Activated effector memory CD4-positive, alpha-beta T cell treated with Interleukin-2 at 50 U/mL for 16 hours (primary cell): ENCODE data around the gene TBCD.

Experiments used
- DNase-seq: peaks from one replicate; pipeline ENCODE4 v3.0.0-alpha.2; 2020

TBCD gene

GRCh38 chr17:82812601-82813000 is 60.7 kb downstream of the TBCD start:
- DNase-seq: no peak

DNA sequence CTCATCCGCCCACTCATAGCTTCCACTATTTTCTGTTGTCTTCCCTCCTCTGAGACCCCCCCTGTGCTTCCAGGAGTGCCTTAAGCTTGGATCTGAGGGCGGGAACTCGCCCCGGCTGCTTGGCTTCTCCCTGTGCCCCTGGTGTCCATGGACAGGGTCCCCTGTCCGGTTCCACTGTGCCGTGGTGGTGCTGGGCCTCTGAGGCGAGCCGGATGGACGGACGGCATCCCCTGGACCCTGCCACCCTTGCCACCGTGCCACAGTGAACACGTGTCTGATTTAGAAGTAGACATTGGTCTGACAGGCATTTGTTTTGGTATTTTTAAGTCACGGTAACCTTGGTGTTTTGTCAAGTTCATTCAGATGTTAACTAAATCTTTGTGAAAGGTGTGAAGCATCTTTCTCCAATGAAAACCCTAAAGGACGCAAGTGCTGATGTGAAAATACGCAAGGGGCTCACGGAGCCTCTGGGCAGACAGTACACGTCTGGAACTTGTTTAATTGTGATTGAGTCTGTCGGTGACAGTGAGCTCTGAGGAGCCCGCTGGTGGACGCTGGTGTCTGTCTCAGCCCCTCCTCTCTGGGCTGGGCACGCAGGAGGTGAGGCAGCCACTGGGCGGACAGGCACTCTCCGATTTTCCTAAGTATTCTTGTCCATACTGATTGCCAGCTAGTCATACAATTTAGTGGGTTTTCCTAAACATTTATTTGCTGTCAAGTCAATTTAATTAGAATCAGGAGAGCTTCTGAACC is 61.6 kb downstream of the TBCD start:
- no peak for DNase-seq

DNA sequence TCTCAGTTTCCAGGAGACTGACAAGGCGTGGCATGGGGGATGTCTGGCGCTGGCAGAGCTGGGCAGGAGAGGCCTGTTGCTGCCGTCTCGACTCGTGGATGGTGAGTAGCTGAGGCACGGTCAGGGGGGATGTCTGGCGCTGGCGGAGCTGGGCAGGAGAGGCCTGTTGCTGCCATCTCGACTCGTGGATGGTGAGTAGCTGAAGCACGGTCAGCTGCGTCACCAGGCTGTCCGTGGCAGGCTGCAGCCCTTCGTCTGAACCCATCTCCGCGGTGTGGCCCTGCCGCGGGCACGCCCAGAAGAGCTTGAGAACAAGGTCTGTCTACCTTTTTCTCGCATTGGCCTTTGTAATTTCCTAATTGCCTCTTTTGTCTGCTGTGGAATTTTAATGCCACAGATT is 63.0 kb downstream of the TBCD start:
- DNase-seq: no peak

DNA sequence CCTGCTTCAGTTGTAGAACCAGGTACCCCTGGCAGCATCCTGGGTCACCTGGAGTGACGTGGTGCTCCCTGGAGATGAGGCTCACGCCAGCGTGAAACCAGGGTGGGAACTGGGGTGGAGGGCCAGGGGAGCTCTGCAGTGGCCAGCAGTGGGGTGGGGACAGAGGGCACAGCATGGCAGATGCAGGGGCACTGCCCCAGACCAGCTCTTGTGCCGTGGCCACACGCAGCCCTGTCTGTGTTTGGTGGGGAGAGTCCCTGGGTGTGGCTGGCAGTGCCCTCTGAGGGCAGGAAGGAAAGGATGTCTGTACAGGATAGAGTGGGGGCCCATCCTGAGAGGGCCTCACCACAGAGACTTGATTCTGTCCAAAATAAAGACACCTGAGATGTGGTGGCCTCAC is 63.5 kb downstream of the TBCD start:
- DNase-seq: no peak

- DNase-seq: no peak
These were observed 64.0 kb downstream of the TBCD start for GRCh38 chr17:82815790-82816305.

- DNase-seq: no peak
These were observed 64.5 kb downstream of the TBCD start for GRCh38 chr17:82816358-82816757.

DNA sequence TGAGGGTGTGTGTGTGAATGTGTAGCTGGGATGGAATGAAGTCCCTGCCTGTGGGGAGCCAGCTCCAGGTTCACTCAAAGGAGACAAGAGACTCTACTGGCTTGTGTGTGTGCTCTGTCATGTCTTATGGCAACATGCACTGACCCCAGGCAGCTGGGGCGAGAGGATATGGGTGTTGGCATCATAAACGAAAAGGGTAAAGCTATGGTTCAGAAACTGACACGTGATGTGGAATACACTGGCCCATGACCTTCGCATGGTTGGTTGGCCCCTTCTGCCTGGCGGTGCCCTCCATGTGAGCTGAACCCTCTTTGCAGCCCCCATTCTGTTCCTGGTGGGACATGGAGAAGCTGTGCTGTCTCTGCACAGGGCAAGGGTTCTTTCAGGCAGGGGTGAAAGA is 66.1 kb downstream of the TBCD start:
- DNase-seq: no peak

DNA sequence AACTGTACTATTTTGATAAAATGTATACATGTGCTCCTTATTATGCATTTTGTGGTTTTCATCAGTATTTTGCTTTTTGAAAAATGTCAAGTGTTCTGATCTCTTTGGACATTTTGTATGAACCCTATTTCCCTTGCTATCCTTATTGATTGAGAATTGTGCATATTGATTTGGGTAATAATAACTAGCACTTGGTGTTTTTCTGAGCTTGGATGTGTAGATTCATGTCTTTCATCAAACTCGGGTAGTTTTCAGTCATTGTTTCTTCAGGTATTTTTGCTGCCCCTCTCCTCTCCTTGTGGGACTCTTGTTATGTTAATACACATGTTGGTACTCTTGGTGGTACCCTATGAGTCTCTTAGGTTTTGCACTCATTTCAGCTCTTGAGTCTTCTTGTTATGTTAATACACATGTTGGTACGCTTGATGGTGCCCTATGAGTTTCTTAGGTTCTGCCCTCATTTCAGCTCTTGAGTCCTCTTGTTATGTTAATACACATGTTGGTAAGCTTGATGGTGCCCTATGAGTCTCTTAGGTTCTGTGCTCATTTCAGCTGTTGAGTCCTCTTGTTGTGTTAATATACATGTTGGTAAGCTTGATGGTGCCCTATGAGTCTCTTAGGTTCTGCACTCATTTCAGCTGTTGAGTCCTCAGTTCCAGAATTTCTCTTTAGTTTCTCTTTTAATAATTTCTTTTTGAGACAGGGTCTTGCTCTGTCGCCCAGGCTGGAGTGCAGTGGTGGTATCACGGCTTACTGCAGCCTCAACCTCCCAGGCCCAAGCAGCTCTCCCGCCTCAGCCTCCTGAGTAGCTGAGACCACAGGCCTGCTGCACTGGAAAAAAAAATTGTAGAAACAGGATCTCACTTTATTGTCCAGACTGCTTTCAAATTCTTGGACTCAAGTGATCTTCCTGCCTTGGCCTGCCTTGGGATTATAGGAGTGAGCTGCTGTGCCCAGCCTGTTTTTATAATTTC is 68.7 kb downstream of the TBCD start:
- no peak for DNase-seq

DNA sequence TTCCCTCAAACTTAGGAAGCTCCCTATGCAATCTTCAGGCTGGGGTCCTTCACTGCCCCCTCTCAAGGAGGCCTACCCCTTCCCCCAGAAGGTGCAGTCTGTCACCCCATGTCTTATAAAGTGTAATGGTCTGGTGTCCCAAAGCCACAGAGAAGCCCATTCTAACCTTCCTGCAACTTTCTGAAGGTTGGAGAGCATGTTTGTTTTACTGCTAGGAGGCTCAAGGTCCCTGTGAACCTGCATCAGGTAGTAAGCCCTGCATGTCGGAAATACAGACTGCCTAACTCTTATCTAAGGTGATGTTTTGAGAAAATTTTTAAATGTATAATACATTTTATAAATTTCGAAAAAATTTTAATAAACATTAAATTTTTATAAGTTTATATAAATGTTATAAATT is 69.7 kb downstream of the TBCD start:
- DNase-seq: no peak

DNA sequence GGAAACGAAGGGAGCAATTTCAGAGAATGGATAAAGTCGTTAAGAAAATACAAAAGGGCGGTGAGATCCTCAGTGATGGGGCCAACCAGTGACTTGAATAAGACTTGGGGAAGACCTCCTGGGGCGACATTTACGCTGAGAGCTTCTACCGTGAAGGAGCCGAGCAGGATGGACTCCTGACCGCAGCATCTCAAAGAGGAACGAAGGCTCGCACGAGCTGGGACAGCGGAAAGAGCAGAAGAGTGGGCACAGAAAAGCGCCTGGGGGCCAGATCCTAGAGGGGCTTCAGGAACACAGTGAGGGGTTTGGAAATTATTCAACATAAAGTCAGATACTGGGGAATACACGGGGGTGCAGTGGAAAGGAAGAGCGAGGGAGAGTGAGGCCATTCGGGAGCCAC is 70.4 kb downstream of the TBCD start:
- DNase-seq: no peak

DNA sequence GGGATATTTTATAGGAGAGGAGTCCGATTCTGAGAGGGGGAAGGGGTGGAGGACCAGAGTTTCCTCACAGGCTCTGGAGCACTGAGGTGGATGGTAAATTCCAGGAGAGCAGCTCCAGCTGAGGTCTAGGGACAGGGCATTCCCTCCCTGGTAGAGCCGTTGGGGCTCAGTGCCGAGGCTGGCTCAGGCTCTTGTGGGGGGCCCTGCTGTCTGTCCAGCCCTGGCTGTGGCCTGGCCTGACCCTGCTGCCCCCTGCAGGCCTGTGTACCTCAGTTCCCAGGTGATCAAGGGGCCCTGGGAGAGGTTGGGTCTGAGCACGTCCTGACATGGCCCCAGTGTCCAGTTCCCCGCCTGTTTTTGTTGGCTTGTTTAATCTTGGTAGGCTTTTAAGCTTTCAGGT is 71.1 kb downstream of the TBCD start:
- DNase-seq: no peak

DNA sequence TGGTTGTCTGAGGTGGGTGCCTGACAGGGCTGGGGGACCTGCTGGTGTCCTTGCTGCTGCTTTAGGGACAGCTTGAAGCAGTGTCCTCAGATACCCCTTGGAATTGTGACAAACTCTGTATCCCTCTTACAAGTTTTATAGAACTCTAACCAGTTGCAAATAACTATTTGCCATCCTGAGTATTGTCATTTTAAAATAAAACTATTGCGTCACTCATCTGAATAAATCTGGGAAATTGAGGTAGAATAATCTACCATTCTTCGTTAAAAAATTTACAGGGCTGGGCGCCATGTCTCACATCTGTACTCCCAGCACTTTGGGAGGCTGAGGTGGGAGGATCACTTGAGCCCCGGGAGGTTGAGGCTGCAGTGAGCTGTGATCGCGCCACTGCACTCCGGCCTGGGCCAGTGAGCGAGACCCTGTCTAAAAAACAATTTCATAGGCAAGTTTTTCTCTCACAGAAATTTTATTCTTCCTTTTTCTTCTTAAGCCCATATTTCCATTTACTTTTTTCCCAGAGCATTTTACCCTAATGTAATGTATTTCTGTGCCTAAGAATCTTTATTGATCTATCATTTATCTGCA is 73.8 kb downstream of the TBCD start:
- no peak for DNase-seq

DNA sequence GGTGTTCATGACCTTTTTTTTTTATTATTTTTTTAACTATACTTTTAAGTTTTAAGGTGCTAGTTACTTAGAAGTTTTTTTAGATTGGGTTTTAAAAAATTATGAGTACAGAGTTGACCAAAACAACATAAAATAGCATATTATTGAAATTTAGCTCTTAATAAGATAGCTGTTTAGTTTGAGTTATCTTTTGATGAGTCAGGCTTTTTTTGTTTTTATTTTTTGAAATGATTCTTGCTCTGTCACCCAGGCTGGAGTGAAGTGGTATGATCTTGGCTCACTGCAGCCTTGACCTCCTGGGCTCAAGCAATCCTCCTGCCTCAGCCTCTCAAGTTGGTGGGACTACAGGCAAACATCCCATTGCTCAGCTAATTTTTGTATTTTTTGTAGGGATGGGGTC is 74.3 kb downstream of the TBCD start:
- DNase-seq: no peak

DNA sequence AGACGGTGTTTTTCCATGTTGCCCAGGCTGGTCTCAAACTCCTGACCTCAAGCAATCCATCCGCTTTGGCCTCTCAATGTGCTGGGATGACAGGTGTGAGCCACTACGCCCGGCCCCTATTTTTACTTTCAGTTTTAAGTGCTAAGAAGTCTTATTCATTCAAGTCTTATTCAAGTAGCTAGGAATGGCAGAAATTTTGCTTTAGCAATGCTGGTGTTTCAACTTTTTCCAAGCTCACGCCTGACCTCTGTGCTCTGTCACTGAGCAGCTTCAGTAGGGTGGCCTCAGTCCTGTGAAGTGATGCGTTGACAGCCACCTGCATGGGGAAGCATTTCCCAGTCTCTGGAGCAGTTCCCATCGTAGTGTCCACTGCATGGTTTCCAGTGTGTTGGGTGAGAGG is 75.1 kb downstream of the TBCD start:
- DNase-seq: no peak

DNA sequence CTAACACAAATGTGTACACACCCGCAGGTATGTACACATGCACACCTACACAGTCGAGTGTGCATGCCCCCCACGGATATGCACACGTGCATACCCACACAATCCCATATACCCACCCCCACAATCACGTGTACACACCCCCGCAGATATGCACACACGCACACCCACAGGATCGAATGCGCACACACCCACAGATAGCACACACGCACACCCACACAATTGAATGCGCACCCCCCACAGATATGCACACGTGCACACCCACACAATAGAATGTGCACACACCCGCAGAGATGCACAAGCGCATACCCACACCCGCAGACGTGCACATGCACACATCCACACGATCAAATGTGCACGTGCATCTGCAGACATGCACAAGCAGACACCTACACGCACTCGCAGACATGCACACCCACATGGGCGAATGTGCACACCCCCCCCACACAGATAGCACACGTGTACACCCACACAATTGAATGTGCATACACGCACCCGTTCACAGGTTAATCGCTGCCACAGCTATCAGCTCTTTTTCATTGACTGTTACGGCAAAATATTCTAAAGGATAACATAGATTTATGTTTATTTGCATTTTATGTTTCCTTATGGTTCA is 77.1 kb downstream of the TBCD start:
- DNase-seq: no peak

GRCh38 chr17:82830249-82830661 is 78.4 kb downstream of the TBCD start:
- DNase-seq: no peak

- no peak for DNase-seq
These were observed 79.4 kb downstream of the TBCD start for GRCh38 chr17:82831041-82831817.

DNA sequence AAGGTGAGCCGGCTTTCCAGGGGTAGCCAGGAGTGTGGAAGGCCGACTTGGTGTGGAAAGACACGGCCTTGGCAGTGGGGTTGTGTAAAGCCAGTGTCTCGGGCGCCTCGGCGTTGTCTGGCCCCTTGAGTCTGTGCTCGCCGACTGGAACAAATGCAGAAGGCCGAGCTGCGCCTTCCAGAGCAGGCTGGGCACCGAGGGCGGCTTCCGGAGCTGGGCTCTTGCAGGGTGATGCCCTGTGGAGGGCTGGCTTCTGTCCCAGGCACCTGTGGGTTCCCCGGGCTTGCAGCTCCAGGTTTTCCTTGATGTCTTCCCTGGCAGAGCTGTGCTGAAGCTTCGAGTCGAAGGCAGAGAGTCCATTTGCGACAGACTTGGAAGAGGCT is 79.9 kb downstream of the TBCD start:
- no peak for DNase-seq

- DNase-seq: no peak
These were observed 80.5 kb downstream of the TBCD start for GRCh38 chr17:82832411-82832810.

GRCh38 chr17:82832881-82833475 is 81.1 kb downstream of the TBCD start:
- DNase-seq: no peak

DNA sequence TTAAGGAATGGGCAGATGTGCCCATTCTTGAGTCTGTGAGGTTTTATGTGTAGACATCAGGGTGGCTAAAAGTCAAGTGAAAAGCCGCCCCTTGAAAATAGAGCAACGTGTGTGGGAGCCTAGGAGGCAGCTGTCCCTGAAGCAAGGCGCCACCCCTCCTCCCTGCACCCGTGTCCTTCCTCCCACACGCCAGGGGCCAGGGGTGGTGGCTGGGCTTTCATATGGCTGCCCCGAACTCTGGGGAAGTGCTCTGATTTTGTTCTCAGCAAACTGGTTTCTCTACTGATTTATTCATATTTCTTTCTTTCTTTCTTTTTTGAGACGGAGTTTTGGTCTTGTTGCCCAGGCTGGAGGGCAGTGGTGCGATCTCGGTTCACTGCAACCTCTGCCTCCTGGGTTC is 83.3 kb downstream of the TBCD start:
- DNase-seq: no peak
